T-helper 1 cell treated with Interleukin-12 subunit alpha and Interleukin-12 subunit beta and Interleukin-4 antibody, amounts not matched to agents 30 ng/mL and 1 ng/mL, for 36 hours (primary cell): ENCODE results near the gene DNAJC5. TPM values are rescaled to one million over a fixed set of nuclear protein-coding genes. Genes with fewer than 3 reads are reported as not detected.
"Not testable (repeated sequence)": the region's sequence is repeated elsewhere in the genome, so short reads cannot be mapped to it uniquely, and the experiment has no call there.

Source experiments
- intact Hi-C: fragments of 100-400 bp; cut with micrococcal nuclease; formaldehyde crosslinking; loops from one replicate; pipeline ENCODE4 v1.15.1; 2024
- total RNA-seq: library from RNA; stranded (reverse); gene quantifications from 2 replicates; pipeline ENCODE4 v1.2.3, GENCODE V29; 2022

Gene DNAJC5
- total RNA-seq, 1 donor from 2014 or later: 58.3 TPM

- intact Hi-C loops: no loop called here
Measured at GRCh38 chr20:63861365-63861934, 33.5 kb upstream of the DNAJC5 start, which contains the start of gene ABHD16B. TSS of gene ABHD16B (plus strand) at chr20:63861498. CDS start at chr20:63861541, 43 bp downstream.

GRCh38 chr20:63861981-63862901 lies 32.7 kb upstream of the DNAJC5 start:
- intact Hi-C loops: no loop called here

- intact Hi-C loops: no loop called here
Measured at GRCh38 chr20:63863021-63863797, 31.7 kb upstream of the DNAJC5 start.

GRCh38 chr20:63863798-63864544 lies 31.0 kb upstream of the DNAJC5 start:
- intact Hi-C loops: loop anchor here (1.0 to 2.0 kb wide), 5 partner anchors 33 to 127 kb away; partner anchors contain the start of genes LIME1 and ZBTB46

GRCh38 chr20:63864545-63864977 lies 30.4 kb upstream of the DNAJC5 start:
- intact Hi-C loops: loop anchor here (1.0 to 2.0 kb wide), 5 partner anchors 34 to 128 kb away; partner anchors contain the start of genes LIME1 and ZBTB46

GRCh38 chr20:63864978-63865640 lies 29.8 kb upstream of the DNAJC5 start, which contains the start of gene TPD52L2:
TSS of gene TPD52L2 (plus strand) at chr20:63865270. CDS start at chr20:63865366, 96 bp downstream.
- intact Hi-C loops: loop anchor here (1.0 to 5.0 kb wide), 17 partner anchors 8 to 345 kb away; partner anchors contain the start of genes ARFRP1, FNDC11, GMEB2 and LIME1

- intact Hi-C loops: loop anchor here (5.0 kb wide), 1 partner anchor 315 kb away; the partner anchor contains the start of gene FNDC11
Measured at GRCh38 chr20:63867042-63867441, 27.9 kb upstream of the DNAJC5 start.

GRCh38 chr20:63868264-63868663 lies 26.7 kb upstream of the DNAJC5 start:
- intact Hi-C loops: loop anchor here (5.0 kb wide), 1 partner anchor 316 kb away; the partner anchor contains the start of gene FNDC11

GRCh38 chr20:63873477-63873971 lies 21.4 kb upstream of the DNAJC5 start:
- intact Hi-C loops: loop anchor here (1.0 kb wide), 1 partner anchor 8 kb away; the partner anchor contains the start of gene TPD52L2

- intact Hi-C loops: not testable (repeated sequence)
Measured at GRCh38 chr20:63874241-63874640, 20.7 kb upstream of the DNAJC5 start.

GRCh38 chr20:63876489-63877036 lies 18.4 kb upstream of the DNAJC5 start:
- intact Hi-C loops: no loop called here

- intact Hi-C loops: no loop called here
Measured at GRCh38 chr20:63877755-63878470, 17.0 kb upstream of the DNAJC5 start.

- intact Hi-C loops: no loop called here
Measured at GRCh38 chr20:63878899-63879663, 15.8 kb upstream of the DNAJC5 start.

- intact Hi-C loops: not testable (repeated sequence)
Measured at GRCh38 chr20:63880901-63881300, 14.0 kb upstream of the DNAJC5 start.

- intact Hi-C loops: no loop called here
Measured at GRCh38 chr20:63881451-63882226, 13.3 kb upstream of the DNAJC5 start.

GRCh38 chr20:63882257-63883200 lies 12.4 kb upstream of the DNAJC5 start:
- intact Hi-C loops: no loop called here
